Measurements from ENCODE around the gene PPIP5K1.
"Not testable (repeated sequence)": the region's sequence is repeated elsewhere in the genome, so short reads cannot be mapped to it uniquely, and the experiment has no call there.

DNA sequence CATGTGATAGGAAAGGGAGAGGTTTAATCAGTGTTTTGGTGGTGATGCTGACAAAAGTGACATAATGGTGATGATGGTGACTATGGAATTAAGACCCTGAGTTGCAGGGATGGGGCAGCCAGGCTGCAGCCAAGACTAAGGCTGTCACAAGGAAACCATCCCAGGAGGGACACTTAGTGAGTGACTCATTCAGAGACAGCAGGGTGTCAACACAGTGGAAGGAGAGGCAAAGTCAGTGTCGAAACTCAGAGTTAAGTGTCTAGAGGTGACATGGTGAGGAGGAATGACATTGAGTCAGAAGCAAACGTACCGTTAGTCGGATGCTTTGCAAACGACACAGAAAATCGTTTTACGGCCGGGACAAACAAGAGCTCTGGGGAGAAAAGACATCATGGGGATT, 26.2 kb downstream of the PPIP5K1 start:
- TF ChIP-seq, protein P1, sequence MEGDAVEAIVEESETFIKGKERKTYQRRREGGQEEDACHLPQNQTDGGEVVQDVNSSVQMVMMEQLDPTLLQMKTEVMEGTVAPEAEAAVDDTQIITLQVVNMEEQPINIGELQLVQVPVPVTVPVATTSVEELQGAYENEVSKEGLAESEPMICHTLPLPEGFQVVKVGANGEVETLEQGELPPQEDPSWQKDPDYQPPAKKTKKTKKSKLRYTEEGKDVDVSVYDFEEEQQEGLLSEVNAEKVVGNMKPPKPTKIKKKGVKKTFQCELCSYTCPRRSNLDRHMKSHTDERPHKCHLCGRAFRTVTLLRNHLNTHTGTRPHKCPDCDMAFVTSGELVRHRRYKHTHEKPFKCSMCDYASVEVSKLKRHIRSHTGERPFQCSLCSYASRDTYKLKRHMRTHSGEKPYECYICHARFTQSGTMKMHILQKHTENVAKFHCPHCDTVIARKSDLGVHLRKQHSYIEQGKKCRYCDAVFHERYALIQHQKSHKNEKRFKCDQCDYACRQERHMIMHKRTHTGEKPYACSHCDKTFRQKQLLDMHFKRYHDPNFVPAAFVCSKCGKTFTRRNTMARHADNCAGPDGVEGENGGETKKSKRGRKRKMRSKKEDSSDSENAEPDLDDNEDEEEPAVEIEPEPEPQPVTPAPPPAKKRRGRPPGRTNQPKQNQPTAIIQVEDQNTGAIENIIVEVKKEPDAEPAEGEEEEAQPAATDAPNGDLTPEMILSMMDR (IDR thresholded peaks at IDR 0.05): not testable (repeated sequence)
- not testable (repeated sequence) for TF ChIP-seq POLR2A (IDR thresholded peaks at IDR 0.05)

Measured in heart left ventricle (tissue), 13 donors.